A172 (cell line): ENCODE measurements around the gene B4GALT1. TPM values are rescaled to one million over a fixed set of nuclear protein-coding genes. Genes with fewer than 3 reads are reported as not detected.
"Not testable (repeated sequence)": the region's sequence is repeated elsewhere in the genome, so short reads cannot be mapped to it uniquely, and the experiment has no call there.

Source experiments
- DNase-seq: peaks from one replicate; pipeline ENCODE4 v3.0.0-alpha.2; 2015; ENCODE audit warnings: low spot score
- total RNA-seq: library from RNA; depleted of rRNA; stranded (reverse); fragments of >200 nt; shearing (Covaris generic); gene quantifications from 2 replicates; pipeline ENCODE4 v1.2.3, GENCODE V29; 2014

B4GALT1 gene
- total RNA-seq, 1 experiment from 2014 or later, result 19.8 TPM

GRCh38 chr9:33103501-33104281 lies 63.4 kb downstream of the B4GALT1 start:
- peak; percentile 38 for DNase-seq

GRCh38 chr9:33102551-33103210 lies 64.5 kb downstream of the B4GALT1 start:
- no peak for DNase-seq

- DNase-seq, result peak; percentile 57
Observed at GRCh38 chr9:33101104-33101951, 65.8 kb downstream of the B4GALT1 start.

GRCh38 chr9:33099754-33100153 lies 67.4 kb downstream of the B4GALT1 start:
- no peak for DNase-seq

GRCh38 chr9:33097192-33097591 lies 69.9 kb downstream of the B4GALT1 start:
- no peak for DNase-seq

GRCh38 chr9:33092634-33093033 lies 74.5 kb downstream of the B4GALT1 start:
- DNase-seq, result no peak

GRCh38 chr9:33085672-33086071 lies 81.5 kb downstream of the B4GALT1 start:
- DNase-seq, result not testable (repeated sequence)

GRCh38 chr9:33082538-33083326 lies 84.4 kb downstream of the B4GALT1 start:
- DNase-seq, result no peak

GRCh38 chr9:33082128-33082527 lies 85.0 kb downstream of the B4GALT1 start:
- DNase-seq, result no peak

GRCh38 chr9:33081128-33081851 lies 85.8 kb downstream of the B4GALT1 start:
- peak; percentile 79 for DNase-seq

- no peak for DNase-seq
Observed at GRCh38 chr9:33080534-33080933, 86.6 kb downstream of the B4GALT1 start.

GRCh38 chr9:33076046-33077004 lies 90.8 kb downstream of the B4GALT1 start, which contains the start of gene SMU1:
Gene SMU1, minus strand, starts transcription at chr9:33076674. Its CDS starts 66 bp downstream, at chr9:33076608.
- DNase-seq, result peak; percentile 97

GRCh38 chr9:33068991-33069390 lies 98.1 kb downstream of the B4GALT1 start:
- DNase-seq, result no peak

GRCh38 chr9:33065157-33066076 lies 101.7 kb downstream of the B4GALT1 start:
- DNase-seq, result no peak
